Fibroblast of lung (primary cell): ENCODE results near the gene WNT7A. TPM values are rescaled to one million over a fixed set of nuclear protein-coding genes. Genes with fewer than 3 reads are reported as not detected.

Experiments
- DNase-seq, 2 donors: peaks; one replicate each; pipeline versions ENCODE4 v3.0.0 to v3.0.0-alpha.2; 2010; ENCODE audit warnings: low read depth in 2 of 2
- H2AFZ ChIP-seq: 2 replicates; pipeline ENCODE4 v1.5.1; 2012; ENCODE audit warnings: low read length, control low read depth, inconsistent platforms
- H3K27ac ChIP-seq: 2 replicates; pipeline ENCODE4 v1.5.1; 2011; ENCODE audit warnings: low read length, control low read depth; ENCODE audit not compliant: insufficient read depth
- H3K27me3 ChIP-seq: 2 replicates; pipeline ENCODE4 v1.5.1; 2011; ENCODE audit warnings: mild to moderate bottlenecking, low read length; ENCODE audit not compliant: control insufficient read depth, insufficient read depth
- H3K36me3 ChIP-seq: 2 replicates; pipeline ENCODE4 v1.5.1; 2011; ENCODE audit warnings: low read length; ENCODE audit not compliant: control insufficient read depth, insufficient read depth
- H3K4me1 ChIP-seq: 2 replicates; pipeline ENCODE4 v1.5.1; 2011; ENCODE audit warnings: low read length; ENCODE audit not compliant: control insufficient read depth, insufficient read depth; ENCODE audit errors: extremely low read depth
- H3K4me2 ChIP-seq: 2 replicates; pipeline ENCODE4 v1.5.1; 2011; ENCODE audit warnings: low read length, control low read depth; ENCODE audit not compliant: insufficient read depth; ENCODE audit errors: extremely low read depth
- H3K4me3 ChIP-seq, 4 experiments: fragments of 200-600 bp in 1 of 4; sonication (generic) in 1 of 4; replicated peaks in 1 of 4; 2 replicates each; pipeline ENCODE4 v1.5.1; 2011 to 2016; ENCODE audit warnings: low read length in 4 of 4, low read depth in 3 of 4, mild to moderate bottlenecking in 3 of 4, control low read depth in 2 of 4, inconsistent platforms in 1 of 4, mixed read lengths in 1 of 4; ENCODE audit not compliant: insufficient read depth in 1 of 4; ENCODE audit errors: control extremely low read depth in 1 of 4
- H3K79me2 ChIP-seq: 2 replicates; pipeline ENCODE4 v1.5.1; 2012; ENCODE audit warnings: mild to moderate bottlenecking, low read length, inconsistent platforms; ENCODE audit not compliant: control insufficient read depth, insufficient read depth
- H3K9ac ChIP-seq: 2 replicates; pipeline ENCODE4 v1.5.1; 2011; ENCODE audit warnings: mild to moderate bottlenecking, low read length, control low read depth; ENCODE audit not compliant: insufficient read depth
- H3K9me3 ChIP-seq: 2 replicates; pipeline ENCODE4 v1.5.1; 2012; ENCODE audit warnings: low read depth, low read length; ENCODE audit not compliant: control insufficient read depth, insufficient read depth
- H4K20me1 ChIP-seq: 2 replicates; pipeline ENCODE4 v1.5.1; 2011; ENCODE audit warnings: low read length; ENCODE audit not compliant: control insufficient read depth, insufficient read depth; ENCODE audit errors: extremely low read depth
- EZH2 ChIP-seq: IDR thresholded peaks from 2 replicates; pipeline ENCODE4 v1.5.1; 2012; ENCODE audit warnings: low read length, control low read depth, mild to moderate bottlenecking; ENCODE audit errors: missing control alignments
- polyA plus RNA-seq, 2 donors: library from polyadenylated mRNA; depleted of rRNA in 1 of 2; stranded (reverse) in 1 of 2; unstranded in 1 of 2; fragments of >200 nt; gene quantifications; 2 replicates each; pipeline ENCODE4 v1.2.1, GENCODE V29; 2011 to 2012; ENCODE audit warnings: missing spikeins in 1 of 2
- total RNA-seq: library from RNA; depleted of rRNA; stranded (reverse); fragments of >200 nt; gene quantifications from 2 replicates; pipeline ENCODE4 v1.2.1, GENCODE V29; 2014
- TF ChIP-seq, protein P1 (sequence below), 2 donors: IDR thresholded peaks in 1 of 2; conservative IDR thresholded peaks in 1 of 2; 1 replicate in 1 of 2; 2 replicates in 1 of 2; pipeline ENCODE4 v1.5.1; 2011 to 2012; ENCODE audit warnings: low read length in 2 of 2, control low read depth in 1 of 2, inconsistent platforms in 1 of 2, low read depth in 1 of 2, mild to moderate bottlenecking in 1 of 2

WNT7A gene
- total and polyA plus RNA-seq, 2 donors (not counting 1 experiment from before 2014, with no cell fraction given) = not detected

DNA sequence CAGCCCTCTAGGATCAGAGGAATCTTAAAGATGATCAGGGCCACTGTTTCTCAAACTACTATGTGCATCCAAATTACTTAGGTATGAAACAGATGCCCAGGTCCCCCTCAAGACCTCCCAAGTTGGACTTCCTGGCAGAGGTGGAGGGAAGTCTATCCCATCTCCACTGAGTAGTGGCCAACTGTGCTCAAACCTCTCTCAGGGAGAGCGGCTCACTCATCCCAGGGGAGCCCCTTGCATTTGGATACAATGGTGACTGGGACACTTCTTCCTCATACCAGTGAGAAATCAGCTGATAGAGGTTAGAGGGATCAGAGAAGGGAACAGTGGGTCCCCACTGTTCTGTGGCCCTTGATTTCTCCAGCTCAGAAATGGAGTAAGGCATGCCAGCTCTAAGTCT is 8.7 kb upstream of the WNT7A start:
- Histone ChIP-seq H2AFZ (no peak overlapping the region), H3K4me3 (no peak overlapping the region), H3K9ac (no peak overlapping the region), H3K4me1 (no peaks in the 10 kb centered on the region), H3K27ac (no peak overlapping the region), H3K27me3 (no peaks in the 10 kb centered on the region), H3K4me2 (no peak overlapping the region), H3K36me3 (no peaks in the 10 kb centered on the region), H3K9me3 (no peaks in the 10 kb centered on the region), H4K20me1 (no peaks in the 10 kb centered on the region), H3K79me2 (no peaks in the 10 kb centered on the region)
- TF ChIP-seq, protein P1, sequence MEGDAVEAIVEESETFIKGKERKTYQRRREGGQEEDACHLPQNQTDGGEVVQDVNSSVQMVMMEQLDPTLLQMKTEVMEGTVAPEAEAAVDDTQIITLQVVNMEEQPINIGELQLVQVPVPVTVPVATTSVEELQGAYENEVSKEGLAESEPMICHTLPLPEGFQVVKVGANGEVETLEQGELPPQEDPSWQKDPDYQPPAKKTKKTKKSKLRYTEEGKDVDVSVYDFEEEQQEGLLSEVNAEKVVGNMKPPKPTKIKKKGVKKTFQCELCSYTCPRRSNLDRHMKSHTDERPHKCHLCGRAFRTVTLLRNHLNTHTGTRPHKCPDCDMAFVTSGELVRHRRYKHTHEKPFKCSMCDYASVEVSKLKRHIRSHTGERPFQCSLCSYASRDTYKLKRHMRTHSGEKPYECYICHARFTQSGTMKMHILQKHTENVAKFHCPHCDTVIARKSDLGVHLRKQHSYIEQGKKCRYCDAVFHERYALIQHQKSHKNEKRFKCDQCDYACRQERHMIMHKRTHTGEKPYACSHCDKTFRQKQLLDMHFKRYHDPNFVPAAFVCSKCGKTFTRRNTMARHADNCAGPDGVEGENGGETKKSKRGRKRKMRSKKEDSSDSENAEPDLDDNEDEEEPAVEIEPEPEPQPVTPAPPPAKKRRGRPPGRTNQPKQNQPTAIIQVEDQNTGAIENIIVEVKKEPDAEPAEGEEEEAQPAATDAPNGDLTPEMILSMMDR (conservative IDR thresholded peaks at IDR 0.05 in 1 of 2, IDR thresholded peaks at IDR 0.05 in 1 of 2; ENCODE audit: low read depth in 1 of 2, low read length in 2 of 2) = no peak
- TF ChIP-seq EZH2 = no peak
- DNase-seq = no peak

DNA sequence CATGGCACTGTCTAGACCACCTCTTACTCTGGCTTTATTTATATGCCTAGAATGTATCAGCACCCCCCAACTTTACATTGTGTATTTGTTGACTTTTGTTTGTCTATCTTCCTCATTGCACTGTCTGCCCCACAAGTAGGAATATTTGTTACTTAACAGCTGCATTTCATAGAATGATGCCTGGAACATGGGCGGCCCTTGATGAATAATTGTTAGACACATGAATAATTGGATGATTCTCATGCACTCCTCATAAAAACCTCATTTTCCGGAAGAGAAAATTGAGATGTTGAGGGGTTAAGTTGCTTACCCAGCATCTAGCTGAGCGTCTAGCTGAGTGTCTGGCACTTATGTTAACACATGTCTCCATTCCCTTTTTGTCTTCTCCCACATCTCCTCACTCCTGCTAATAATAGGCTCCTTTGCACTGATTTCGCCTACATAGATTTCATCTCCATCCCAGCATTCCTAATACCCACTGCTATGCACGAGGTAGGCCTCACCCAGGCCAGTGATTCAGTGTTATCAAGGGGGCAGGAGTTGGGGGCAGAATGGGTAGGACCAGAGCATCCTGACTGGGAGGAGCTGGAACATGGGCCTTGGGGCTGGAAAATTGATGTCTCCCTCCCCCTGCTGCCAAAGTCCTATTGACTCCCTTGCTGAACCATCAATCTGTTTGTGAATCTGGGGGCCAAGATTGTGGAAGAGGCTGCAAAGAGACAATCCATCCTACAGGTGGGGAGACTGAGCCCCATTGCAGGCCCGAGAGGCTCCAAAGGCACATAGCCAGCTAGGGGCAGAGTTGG is 7.8 kb upstream of the WNT7A start:
- H3K36me3 ChIP-seq = no peaks in the 10 kb centered on the region
- no peaks in the 10 kb centered on the region for H3K4me1 ChIP-seq
- no peaks in the 10 kb centered on the region for H3K27me3 ChIP-seq
- H3K4me2 ChIP-seq = no peak overlapping the region
- H4K20me1 ChIP-seq = no peaks in the 10 kb centered on the region
- no peak overlapping the region for H3K9ac ChIP-seq
- no peaks in the 10 kb centered on the region for H3K79me2 ChIP-seq
- H2AFZ ChIP-seq = no peak overlapping the region
- no peak overlapping the region for H3K27ac ChIP-seq
- DNase-seq = no peak
- no peaks in the 10 kb centered on the region for H3K9me3 ChIP-seq
- no peak for TF ChIP-seq EZH2
- TF ChIP-seq, protein P1 (conservative IDR thresholded peaks at IDR 0.05 in 1 of 2, IDR thresholded peaks at IDR 0.05 in 1 of 2; ENCODE audit: low read depth in 1 of 2, low read length in 2 of 2) = no peak
- H3K4me3 ChIP-seq = no peak overlapping the region

DNA sequence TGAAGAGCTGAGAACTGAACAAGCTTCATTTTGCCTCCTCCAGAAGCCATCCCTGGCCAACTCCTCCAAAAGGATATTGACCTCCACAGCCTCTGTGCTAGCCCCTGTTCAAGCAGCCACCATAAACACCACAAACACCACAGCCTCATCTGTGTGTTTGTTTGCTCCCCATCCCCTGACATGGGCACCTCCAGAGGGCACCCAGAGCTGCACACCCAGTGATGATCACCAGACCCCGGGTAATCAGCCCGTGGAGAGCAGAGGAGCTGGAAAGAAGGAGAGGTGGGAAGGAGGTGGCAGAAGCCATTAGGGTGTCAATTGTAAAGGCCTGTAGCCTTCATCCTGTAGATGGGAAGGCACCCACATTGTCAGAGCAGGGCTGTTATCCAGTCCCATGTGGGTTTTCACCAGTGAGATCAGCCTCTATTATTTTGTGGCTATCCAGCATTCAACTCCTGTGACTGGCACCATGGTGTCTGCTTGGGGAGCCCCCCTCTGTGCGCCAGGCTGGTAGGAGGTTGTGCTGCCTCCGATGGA is 6.8 kb upstream of the WNT7A start:
- Histone ChIP-seq H3K9me3 (no peaks in the 10 kb centered on the region), H3K27me3 (no peaks in the 10 kb centered on the region), H4K20me1 (no peaks in the 10 kb centered on the region), H3K4me2 (no peak overlapping the region), H3K36me3 (no peaks in the 10 kb centered on the region), H2AFZ (no peak overlapping the region), H3K9ac (no peak overlapping the region), H3K4me3 (no peak overlapping the region), H3K4me1 (no peaks in the 10 kb centered on the region), H3K79me2 (no peaks in the 10 kb centered on the region), H3K27ac (no peak overlapping the region)
- DNase-seq = no peak
- TF ChIP-seq EZH2 = no peak
- TF ChIP-seq, protein P1 (conservative IDR thresholded peaks at IDR 0.05 in 1 of 2, IDR thresholded peaks at IDR 0.05 in 1 of 2; ENCODE audit: low read depth in 1 of 2, low read length in 2 of 2) = no peak
